Fibroblast of skin of back (primary cell): ENCODE data around the gene KCNJ2.

Experiments
- DNase-seq: peaks from one replicate; pipeline ENCODE4 v3.0.0-alpha.2; 2013

The KCNJ2 gene

GRCh38 chr17:70205401-70205800 lies 36.1 kb downstream of the KCNJ2 start:
- no peak for DNase-seq

- DNase-seq = no peak
Measured at GRCh38 chr17:70206361-70207010, 37.2 kb downstream of the KCNJ2 start.

DNA sequence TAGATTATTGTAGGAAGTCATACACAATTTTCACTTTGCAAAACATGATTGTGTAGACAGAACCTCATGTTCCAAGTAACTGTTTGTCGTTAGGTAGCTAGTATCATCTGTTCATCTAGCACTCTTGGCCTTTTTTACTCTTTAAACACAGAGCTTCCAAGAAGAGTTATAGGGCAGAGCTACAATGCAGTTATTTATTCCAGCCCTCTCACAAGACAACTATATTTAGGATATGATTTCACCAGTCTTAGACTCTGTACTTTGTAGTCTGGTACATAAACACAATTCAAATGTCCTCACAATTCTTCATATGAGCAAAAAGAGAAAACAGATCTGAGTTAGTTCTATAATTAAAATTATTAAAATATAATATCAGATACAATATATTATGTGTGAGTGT lies 37.9 kb downstream of the KCNJ2 start:
- no peak for DNase-seq

DNA sequence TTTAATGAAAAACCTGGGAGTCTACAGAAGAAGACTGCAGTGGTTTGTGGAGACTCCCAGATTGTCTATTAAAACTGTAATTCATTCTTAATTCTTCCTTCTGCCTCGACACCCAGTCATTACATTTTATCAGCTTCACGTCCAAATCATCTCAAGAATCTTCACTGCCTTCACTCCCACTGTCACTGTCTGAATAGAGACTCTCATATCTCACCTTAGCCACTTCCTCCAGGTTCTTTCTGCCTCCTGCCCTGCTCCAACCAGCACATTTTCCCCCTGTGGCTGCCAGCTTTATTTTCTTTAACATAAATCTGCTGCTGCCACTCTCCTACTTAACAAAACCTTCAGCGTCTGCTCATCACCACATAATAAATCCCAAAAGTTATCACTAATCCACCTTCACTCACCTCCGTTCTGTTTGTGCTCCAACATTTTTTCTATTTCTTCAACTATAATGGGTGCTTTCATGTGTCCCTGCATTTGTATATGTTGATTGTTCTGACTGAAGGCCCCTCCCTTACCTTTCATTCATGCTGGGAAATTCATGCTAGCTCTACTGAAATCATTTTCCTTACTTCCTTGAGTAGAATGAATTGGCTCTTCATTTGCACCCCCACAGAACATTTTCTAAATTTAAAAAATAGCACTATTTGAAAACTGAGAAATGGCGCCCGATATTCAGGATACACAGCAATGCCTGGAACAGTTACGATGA lies 38.9 kb downstream of the KCNJ2 start:
- no peak for DNase-seq

GRCh38 chr17:70208825-70209555 lies 39.7 kb downstream of the KCNJ2 start:
- no peak for DNase-seq

- no peak for DNase-seq
Measured at GRCh38 chr17:70215656-70216055, 46.3 kb downstream of the KCNJ2 start.

DNA sequence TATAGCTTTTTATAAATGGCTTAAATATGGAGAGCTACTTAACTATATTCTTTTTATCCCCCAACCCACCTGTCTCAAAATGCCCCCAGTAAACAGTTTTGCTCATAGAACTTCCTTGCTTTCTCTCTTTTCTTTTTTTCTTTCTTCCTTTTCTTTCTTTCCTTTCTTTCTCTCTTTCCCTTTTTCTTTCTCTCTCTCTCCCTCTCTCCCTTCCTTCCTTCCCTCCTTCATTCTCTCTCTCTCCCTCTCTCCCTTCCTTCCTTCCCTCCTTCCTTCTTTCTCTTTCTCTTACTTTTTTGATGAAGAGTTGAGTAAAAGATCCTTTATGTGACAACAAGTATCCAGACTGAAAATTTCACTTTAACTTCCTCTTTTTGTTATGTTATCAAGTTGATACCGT lies 48.2 kb downstream of the KCNJ2 start:
- no peak for DNase-seq

DNA sequence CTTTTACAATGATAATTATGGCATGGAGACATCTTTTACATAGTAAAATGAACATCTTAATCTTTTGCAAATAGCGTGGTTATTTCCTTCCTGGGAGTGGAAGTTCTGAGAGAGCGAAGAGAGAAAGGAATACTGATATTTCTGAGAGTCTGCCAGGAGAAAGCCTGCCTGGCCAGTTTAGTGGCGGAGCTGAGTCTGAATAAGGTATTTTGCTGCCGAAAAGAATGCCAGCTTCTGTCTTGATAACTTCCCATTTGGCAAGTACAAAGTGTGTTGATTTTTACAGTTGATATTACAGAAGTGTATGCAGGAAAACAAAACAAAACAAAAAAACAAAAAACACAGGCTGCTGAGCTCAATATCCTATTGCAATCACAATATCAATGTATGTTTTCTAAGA lies 55.9 kb downstream of the KCNJ2 start:
- no peak for DNase-seq
